Breast epithelium (tissue), 4 donors: ENCODE results near the gene ARRDC2. TPM values are rescaled to one million over a fixed set of nuclear protein-coding genes. Genes with fewer than 3 reads are reported as not detected.

Source experiments
- DNase-seq, 2 donors: peaks; one replicate each; pipeline ENCODE4 v3.0.0-alpha.2; 2019; ENCODE audit warnings: low spot score in 2 of 2
- H3K27ac ChIP-seq, 2 donors: fragments of 200-600 bp; sonication (generic) in 1 of 2; one replicate each; pipeline ENCODE4 v1.5.1; 2016 to 2019; ENCODE audit warnings: mild to moderate bottlenecking in 1 of 2
- H3K27me3 ChIP-seq, 2 donors: fragments of 200-600 bp; sonication (generic) in 1 of 2; one replicate each; pipeline versions ENCODE4 v1.5.1 to v1.6.0; 2017 to 2019; ENCODE audit warnings: control low read depth in 1 of 2, mild to moderate bottlenecking in 1 of 2
- H3K36me3 ChIP-seq: fragments of 200-600 bp; one replicate; pipeline ENCODE4 v1.5.1; 2019
- H3K4me1 ChIP-seq, 2 donors: fragments of 200-600 bp; sonication (generic); one replicate each; pipeline ENCODE4 v1.5.1; 2016 to 2019; ENCODE audit warnings: control low read depth in 1 of 2
- H3K4me3 ChIP-seq, 3 donors: fragments of 200-600 bp; sonication (generic); 1 replicate in 2 of 3; 2 replicates in 1 of 3; pipeline ENCODE4 v1.5.1; 2016 to 2019; ENCODE audit warnings: mild to moderate bottlenecking in 3 of 3, moderate library complexity in 2 of 3
- H3K9me3 ChIP-seq, 2 donors: fragments of 200-600 bp; sonication (generic) in 1 of 2; one replicate each; pipeline ENCODE4 v1.5.1; 2016 to 2019; ENCODE audit warnings: control low read depth in 1 of 2
- CTCF ChIP-seq, 3 donors: fragments of 450-650 bp; IDR thresholded peaks; one replicate each; pipeline ENCODE4 v1.5.1; 2016 to 2017; ENCODE audit warnings: antibody characterized with exemption in 3 of 3, mild to moderate bottlenecking in 3 of 3, moderate library complexity in 3 of 3
- POLR2A ChIP-seq: fragments of 450-650 bp; IDR thresholded peaks from one replicate; pipeline ENCODE4 v1.6.1; 2016; ENCODE audit warnings: antibody characterized with exemption, mild to moderate bottlenecking, moderate library complexity
- POLR2AphosphoS5 ChIP-seq, 3 donors: sonication (generic); formaldehyde crosslinking; IDR thresholded peaks; one replicate each; pipeline ENCODE4 v1.6.1; 2017; ENCODE audit warnings: antibody characterized with exemption in 3 of 3
- intact Hi-C: fragments of 100-400 bp; cut with DNase I; formaldehyde crosslinking; loops from one replicate; pipeline ENCODE4 v1.15.1; 2023; ENCODE audit warnings: low total_unique reads
- total RNA-seq, 3 donors: library from RNA; depleted of rRNA; stranded (reverse); fragments of >200 nt; gene quantifications; one replicate each; pipeline ENCODE4 v1.1.0, GENCODE V29; 2016

Gene ARRDC2
- total RNA-seq, 3 donors from 2014 or later, result 49.4 to 89.3 (median 53.4) TPM

- no peaks in the 10 kb centered on the region for H3K36me3 ChIP-seq
- no peak overlapping the region for H3K4me3 ChIP-seq
- intact Hi-C loops, result loop anchor here (5.0 kb wide), 1 partner anchor 46 kb away; no protein-coding TSS in a partner anchor
- no peak overlapping the region for H3K27ac ChIP-seq
- no peaks in the 10 kb centered on the region for H3K27me3 ChIP-seq
- no peaks in the 10 kb centered on the region for H3K9me3 ChIP-seq
- no peaks in the 10 kb centered on the region for H3K4me1 ChIP-seq
- DNase-seq, result no peak
- TF ChIP-seq POLR2AphosphoS5 (IDR thresholded peaks at IDR 0.05), result no peak
- TF ChIP-seq POLR2A, result no peak
- no peak for TF ChIP-seq CTCF (IDR thresholded peaks at IDR 0.05)
Measured at GRCh38 chr19:17998827-17999150, 9.2 kb upstream of the ARRDC2 start.

GRCh38 chr19:17999684-18000479 lies 8.1 kb upstream of the ARRDC2 start:
- intact Hi-C loops, result loop anchor here (5.0 kb wide), 1 partner anchor 48 kb away; no protein-coding TSS in a partner anchor
- no peak for DNase-seq
- Histone ChIP-seq H3K4me3 (no peak overlapping the region), H3K9me3 (no peaks in the 10 kb centered on the region), H3K27ac (peak overlapping the region; percentile 90), H3K4me1 (no peaks in the 10 kb centered on the region), H3K36me3 (no peaks in the 10 kb centered on the region), H3K27me3 (no peaks in the 10 kb centered on the region)
- TF ChIP-seq POLR2AphosphoS5 (IDR thresholded peaks at IDR 0.05) (no peak), CTCF (IDR thresholded peaks at IDR 0.05) (no peak), POLR2A (no peak)

- DNase-seq, result no peak
- Histone ChIP-seq H3K9me3 (no peaks in the 10 kb centered on the region), H3K27ac (peak overlapping the region; percentile 90), H3K4me3 (peak overlapping the region; percentile 77 to 83 (median 80)), H3K27me3 (no peaks in the 10 kb centered on the region), H3K4me1 (no peaks in the 10 kb centered on the region), H3K36me3 (no peaks in the 10 kb centered on the region)
- intact Hi-C loops, result no loop called here
- TF ChIP-seq CTCF (IDR thresholded peaks at IDR 0.05) (no peak), POLR2AphosphoS5 (IDR thresholded peaks at IDR 0.05) (no peak), POLR2A (no peak)
Measured at GRCh38 chr19:18000480-18000914, 7.5 kb upstream of the ARRDC2 start.

GRCh38 chr19:18000915-18001776 lies 6.8 kb upstream of the ARRDC2 start:
- no peaks in the 10 kb centered on the region for H3K27me3 ChIP-seq
- no peaks in the 10 kb centered on the region for H3K36me3 ChIP-seq
- peak overlapping the region; percentile 77 to 83 (median 80) for H3K4me3 ChIP-seq
- peak; percentile 36 for TF ChIP-seq POLR2A
- TF ChIP-seq POLR2AphosphoS5 (IDR thresholded peaks at IDR 0.05), result peak; percentile 65 to 82 (median 82)
- no peak for TF ChIP-seq CTCF (IDR thresholded peaks at IDR 0.05)
- no peaks in the 10 kb centered on the region for H3K9me3 ChIP-seq
- intact Hi-C loops, result no loop called here
- H3K27ac ChIP-seq, result peak overlapping the region; percentile 90
- peak; percentile 82 to 89 for DNase-seq
- no peaks in the 10 kb centered on the region for H3K4me1 ChIP-seq
